Fibroblast of peridontal ligament (primary cell): ENCODE data around the gene PPOX.

Source experiments
- DNase-seq: peaks from one replicate; pipeline ENCODE4 v3.0.0-alpha.2; 2010; ENCODE audit errors: extremely low read depth

The PPOX gene

DNA sequence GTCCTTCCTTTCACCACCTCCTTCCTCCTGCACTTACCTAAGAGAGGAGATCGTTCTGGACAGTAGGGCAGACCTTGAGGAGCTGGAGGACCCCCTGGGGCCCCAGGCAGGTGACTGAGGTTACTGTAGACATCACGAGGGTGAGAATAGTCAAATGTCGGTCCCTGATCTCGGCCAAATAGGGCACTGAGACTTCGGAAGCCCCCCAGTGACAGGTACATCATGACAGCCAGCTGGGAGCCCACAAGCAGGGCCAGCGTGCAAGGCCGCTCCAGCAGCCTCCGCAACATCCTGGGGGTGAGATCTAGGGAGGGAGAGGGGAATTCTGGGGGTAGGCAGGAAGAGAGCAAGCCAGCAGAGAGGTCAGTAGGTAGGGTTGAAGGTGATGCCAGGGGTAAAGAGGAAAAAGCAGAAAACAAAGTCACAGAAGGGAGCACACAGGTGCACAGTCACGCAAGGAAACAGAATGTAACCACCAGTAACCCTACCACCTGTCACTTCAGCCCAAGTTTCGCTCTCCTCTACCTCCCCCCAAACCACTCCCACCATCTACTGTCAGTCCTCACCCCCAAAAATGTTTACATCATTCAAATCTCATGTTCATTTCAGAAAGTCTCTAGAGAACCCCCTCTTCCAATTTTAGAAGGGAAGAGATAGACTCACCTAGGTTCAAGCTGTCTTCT lies 9.7 kb downstream of the PPOX start:
- DNase-seq = no peak

DNA sequence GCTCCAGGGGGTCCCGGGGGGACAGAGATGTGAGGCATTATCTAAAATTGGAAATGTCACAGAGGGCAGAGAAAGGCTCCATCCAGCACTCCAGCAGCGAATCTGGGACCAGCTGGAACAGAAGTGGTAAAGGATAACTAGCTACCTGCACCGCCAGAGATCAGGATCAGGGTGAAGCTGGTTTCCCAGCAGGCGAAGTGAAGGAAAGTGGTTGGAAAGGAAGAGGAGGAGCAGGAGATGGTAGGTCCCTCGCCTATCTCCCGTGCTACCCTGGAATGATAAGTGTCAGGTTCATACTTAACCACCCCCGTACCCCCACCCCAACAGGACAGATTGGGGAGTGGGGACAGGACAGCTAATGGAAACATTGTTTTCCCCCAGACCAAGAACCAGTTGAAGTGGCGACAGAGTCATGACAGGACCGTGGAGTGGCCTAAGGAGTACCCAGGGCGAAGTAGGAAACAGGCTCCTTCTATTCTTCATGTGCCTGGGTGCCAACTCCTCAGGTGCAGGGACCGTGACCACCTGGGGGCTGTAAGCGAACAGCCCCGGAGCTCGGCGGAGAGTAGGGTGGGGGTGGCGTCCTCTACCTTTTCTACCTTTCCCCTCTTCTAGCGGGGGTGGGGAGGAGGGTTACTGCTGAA lies 10.4 kb downstream of the PPOX start:
- DNase-seq = no peak

DNA sequence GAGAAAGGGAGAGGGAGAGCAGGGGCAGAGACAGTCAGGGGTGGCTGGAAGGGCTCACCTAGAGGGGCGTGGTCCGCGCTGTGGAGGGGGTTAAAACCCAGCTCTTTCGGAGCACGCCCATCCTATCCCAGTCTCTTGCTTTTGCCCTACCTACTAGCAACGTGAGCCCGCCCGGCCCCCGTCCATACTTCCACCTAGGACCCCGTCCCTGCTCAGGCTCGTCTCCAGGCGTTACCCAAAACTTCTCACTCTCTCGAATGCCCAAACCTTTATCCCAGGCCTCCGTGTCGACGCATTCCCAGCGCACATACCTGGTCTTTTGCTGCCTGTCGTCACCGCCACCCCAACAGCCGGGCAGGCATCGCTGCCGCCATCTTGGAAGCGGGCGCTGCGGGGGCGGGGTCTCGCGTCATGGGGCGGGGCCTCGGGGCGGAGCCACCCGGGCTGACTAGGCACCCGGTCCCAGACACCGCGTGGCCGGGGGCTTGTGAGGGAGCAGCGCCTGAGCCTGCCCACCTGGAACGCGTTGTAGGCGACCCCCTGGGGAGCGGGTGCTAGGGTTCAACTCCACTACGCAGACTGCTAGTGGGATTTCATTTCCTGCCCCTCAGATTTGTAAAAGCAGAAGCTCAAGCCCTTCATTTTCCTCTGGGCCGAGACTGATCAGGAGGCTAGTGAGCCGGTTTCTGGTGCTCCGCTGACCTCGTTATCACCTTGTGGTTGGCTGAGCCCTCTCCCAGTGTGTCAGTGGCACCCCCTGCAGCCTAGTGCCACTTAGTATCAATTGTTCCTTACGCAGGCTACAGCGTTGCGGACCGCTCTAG lies 11.1 kb downstream of the PPOX start, which contains the start of gene B4GALT3:
TSS of gene B4GALT3 (minus strand) at position 396 of the 824 bp plus-strand sequence. CDS start 1,447 bp downstream, outside the sequence.
- peak; percentile 68 for DNase-seq

DNA sequence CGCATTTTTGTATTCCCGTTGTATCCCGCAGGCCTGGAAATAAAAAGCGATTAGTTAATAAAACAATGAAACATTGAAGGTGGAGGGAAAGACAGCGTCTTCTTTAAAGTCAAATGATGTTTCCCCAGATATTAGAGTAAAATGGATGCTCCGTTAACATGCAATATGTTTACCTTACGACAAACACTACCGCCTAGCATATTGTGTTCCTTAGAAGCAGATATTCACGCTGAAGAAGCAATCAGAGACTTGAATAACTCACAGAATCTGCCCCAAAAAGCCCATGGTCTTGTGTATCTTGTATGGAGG lies 11.7 kb downstream of the PPOX start:
- DNase-seq = no peak

DNA sequence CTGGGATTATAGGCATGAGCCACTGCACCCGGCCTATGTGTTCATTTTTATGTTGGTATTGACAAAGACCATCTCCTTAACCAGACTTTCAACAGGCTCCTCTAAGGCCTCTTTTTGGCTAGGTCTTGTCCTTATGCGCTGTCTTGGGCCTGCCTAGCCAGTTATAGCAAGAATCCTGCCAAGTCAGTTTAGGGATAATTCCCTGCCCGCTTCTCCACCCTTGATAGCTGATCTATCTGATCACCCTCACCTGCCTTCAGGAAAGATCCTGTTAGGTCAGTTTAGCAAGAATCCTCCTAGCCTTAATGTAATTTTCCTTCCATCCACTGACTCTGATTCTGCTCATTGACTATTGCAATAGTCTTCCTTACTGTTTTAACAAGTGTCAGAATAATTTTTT lies 13.5 kb downstream of the PPOX start:
- DNase-seq = no peak

DNA sequence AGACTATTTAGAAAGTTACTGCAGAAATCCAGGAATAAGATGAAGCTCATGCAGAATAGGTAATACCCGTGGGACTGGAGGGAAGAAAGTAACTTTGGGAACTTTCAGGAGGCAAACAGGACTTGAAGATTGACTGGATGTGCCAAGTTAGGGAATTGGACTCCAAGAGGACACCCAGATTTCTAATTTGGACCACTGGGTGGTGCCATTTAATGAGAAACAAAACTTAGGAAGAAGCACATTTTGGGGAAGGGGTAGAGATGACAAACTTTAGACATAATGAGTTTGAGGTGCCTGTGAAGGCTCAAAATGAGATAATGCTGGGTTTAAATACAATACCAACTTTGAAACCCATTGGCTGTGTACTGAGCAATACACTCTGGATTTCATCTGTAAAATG lies 14.4 kb downstream of the PPOX start:
- no peak for DNase-seq

DNA sequence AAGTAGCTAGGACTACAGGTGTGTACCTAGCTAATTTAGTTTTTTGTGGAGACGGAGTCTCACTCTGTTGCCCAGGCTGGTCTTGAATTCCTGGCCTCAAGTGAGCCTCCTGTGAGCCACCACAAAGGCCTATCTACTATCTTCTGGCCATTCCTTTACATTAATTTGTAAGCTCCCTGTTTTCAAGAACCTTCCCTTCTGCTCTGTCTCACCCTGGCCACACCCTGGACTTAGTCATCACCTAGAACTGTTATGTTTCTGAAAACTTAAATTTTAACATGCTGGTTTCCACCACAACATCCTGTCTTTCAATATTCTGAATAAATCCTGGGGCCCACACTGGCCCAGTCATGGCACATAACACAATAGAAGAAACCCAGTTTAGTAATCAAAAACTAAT lies 16.0 kb downstream of the PPOX start:
- peak; percentile 49 for DNase-seq

DNA sequence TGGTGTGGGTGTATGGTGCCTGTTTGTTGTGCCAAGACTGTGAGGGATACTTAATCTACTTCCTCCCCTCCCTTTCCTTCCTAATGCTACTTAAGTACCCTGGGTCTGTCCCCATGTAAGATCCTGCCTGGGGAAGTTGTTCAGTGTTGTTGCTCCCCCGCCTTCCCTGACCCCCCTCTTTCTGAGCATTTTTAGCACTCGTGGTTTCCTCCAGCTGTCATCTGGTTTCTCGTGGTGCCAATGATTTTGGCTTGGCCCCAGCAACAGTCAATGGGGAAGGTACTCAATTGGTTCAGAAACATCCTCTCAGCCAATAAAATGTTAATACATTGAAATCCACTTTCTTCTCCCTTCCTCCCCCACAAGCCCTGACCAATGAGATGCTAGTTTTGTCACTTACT lies 19.1 kb downstream of the PPOX start:
- peak; percentile 84 for DNase-seq

DNA sequence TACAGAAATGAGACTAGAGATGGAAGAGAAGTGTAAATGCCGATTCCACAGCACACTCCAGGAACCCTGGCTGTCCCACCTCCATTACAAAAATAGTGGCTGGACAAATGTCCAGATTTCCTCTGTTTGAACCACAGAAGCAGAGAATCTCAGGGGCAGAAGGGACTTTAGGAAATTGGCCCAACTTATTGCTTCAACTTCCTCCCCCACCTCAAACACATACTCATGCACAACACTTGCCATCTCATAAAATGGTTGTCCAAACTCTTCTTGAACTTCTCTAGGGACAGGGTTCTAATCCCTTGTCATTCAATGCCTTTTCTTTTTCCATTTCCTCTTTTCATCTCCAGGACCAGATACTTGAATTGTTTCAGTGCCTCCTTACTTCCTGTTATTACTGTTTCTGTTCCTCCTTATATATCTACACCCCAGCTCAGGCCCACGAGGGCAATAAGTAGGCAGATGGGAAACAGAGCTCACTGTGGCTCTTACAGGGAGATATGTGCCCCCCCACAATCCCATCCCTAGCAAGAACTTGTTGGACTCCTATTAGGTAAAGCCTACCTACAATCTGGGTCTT lies 19.6 kb downstream of the PPOX start:
- no peak for DNase-seq

DNA sequence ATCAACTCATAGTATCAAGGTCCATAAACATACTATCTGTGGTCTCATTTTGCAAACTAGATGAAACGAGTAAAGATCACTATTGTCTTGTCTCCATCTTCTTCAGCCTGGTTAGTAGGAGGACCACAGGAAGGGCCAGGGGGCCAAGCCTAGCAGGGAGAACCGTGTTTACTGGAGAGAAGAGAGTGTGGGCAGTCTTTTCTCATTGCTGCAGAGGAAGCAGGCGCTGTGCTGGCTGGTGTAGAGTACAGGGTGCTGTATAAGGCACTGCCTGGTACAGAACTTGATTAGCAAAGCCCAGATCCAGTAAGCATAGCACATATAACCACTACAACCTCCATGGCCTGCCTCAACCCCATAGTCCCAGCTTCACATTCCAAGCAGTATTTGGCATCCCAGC lies 21.1 kb downstream of the PPOX start:
- DNase-seq = no peak

DNA sequence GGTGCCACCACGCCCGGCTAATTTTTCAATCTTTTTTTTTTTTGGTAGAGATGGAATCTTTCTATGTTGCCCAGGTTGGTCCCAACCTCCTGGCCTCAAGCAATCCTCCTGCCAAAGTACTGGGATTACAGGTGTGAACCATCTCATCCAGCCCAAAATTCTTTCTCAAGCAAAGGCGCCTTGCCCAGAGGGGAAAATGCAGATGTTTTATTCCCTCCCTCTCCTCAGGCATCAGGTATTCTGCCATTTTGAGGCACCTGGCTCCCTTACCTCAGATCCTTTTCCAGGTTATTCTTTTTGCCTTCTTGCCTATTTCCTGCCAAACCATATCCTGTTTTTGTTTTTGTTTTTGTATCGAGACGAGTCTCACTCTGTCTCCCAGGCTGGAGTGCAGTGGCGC lies 22.2 kb downstream of the PPOX start:
- DNase-seq = no peak

DNA sequence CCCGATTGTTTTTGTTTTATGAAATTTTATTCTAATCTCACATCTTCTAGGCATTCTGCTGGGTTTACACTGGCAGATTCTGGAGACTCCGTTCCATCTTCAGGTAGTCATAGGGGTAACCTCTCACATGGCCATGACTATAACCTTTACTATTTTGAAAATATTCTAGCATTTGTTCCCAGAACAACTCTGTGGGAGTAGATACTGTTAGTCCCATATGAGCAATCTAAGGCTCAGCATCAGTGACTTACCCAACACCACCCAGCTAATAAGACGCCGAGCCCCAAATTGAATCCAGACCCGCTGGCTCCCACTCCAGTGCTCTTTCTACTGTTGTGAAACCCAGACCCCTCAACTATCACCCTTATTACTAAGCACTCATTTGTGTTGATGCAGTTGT lies 22.8 kb downstream of the PPOX start:
- no peak for DNase-seq

DNA sequence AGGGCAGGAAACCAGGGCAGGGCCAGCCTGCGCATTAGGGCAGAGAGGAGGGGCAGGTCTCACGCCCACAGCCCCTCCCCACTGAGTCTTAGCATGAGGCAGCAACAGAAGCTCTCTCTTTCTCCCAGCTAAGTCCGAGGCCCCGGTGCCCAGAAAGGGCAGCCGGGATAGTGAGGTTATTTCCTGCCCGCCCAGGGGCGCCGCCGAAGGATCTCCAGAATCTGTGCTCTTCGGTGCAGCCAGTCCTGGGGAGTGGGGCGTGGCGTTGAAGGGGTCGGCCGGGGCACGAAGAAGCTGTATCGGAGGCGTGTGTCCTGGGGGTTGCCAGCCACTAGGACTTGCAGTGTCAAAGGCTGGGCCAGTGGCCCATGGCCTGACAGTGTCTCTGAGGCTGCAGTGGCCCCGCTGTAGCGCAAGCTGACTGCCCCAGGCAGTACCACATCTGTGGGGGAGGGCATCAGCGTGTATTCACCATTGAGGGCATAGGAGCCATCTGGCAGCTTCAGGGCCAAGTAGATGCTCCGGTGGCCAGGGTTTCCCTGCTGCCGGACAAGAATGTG lies 24.8 kb downstream of the PPOX start:
- DNase-seq = no peak

DNA sequence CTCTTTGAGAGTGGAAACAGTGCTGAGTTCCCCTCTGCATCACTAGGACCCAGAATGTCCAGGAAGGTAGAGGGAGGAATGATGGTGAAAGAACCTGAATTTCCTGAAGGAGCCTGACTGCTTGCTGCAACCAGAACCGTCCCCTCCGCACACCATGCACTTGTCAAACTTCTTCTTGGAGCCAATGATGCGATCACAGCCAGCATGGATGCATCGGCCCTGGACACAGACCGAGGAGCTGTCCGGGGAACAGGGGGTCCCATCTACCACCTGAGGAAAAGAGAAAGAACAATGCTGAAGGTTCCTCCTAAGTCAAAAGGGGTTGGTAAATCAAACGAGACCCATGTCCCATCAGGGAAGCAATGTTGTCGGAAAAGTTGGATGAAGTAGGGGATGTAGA lies 25.7 kb downstream of the PPOX start:
- no peak for DNase-seq

DNA sequence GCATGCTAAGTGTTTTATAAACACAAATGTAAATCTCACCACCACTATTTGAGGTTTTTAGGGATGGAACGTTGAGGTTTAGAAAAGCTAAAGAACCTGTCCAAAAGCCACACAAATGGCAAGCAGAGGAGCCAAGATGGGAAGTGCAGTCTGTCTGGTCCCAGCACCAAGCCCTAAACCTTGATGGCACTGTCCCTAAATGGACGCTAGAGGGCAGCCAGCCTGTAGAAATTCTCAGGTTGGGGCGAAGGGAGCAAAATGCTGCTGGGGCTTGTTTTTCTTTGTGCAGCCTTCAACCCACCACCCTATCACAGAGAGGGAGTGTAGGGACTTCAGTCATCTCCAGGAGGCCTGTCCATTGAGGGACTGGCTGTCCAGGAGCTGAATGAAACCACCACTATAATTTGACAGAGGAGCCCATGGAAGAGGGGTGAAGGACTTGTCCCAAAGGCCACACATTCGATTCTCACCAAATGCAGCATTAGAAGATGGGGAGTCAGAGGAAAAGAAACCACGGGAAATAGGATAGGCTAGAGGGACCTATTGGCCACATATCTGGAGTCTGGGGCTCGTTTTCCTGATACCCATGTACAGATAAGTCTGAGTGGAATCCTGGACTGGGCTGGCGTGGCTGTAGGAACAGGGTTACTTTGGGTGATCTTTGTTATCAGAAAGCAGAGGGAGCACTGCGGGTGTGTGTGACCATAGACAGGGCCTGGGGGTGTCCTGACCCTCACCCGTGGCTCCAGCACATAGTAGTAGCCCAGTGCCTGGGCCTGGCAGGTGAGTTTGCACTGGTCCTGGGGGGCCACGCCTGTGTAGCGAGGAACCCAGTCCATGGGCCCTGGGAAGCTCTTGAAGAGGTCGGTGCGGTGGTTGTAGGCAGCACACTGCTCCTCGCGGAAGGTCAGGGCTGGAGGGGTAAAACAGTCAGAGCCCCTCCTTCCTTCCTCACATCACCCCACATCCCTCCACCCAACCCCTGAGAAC lies 26.5 kb downstream of the PPOX start:
- peak; percentile 78 for DNase-seq

DNA sequence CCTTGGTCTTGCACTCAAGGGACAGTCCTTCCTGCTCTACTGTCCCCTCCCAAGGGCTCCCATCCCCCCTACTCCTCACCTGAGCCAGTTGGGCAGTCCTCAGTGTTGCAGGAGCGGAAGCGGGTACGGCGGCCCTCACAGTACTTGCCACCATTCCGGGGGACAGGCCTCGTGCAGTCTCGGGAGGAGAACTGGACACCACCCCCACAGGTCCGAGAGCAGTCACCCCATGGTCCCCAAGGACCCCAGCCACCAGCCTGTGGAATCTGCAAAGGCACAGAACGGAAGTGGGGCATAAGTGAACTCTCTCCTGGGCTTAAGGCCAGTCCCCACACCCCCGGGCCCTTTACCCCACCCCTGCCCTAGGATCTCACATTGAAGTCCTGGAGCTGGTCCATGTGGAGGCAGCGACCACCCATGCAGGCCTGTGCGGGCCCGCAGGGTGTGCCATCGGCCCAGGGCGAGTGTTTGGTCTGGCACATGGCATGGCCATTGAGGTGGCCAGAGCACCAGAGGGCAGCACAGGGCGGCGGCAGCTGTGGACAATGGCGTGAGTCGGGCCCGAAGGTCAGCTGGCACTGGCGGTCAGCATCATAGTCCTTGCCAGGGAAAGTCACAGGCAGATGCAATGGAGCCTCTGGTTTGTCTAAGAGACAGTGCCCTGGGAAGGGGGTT lies 27.5 kb downstream of the PPOX start:
- no peak for DNase-seq

DNA sequence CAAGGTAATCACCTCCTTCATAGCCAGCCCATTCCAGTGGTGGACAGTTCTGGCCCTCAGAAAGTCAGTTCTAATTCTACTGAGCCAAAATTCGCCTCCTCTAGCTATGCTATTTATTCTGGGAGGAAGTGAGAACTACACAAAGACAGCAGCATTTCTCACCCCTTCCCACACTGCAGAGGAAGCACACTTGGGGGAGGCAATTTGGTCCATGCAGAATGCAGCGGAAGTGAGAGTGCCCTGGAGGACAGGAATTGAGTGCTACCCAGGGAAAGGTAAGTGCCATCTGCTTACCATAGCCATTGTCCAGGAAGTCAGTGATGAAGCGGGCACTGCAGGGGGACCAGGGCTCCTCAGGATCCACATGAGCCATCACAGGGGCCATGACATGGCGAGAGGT lies 28.9 kb downstream of the PPOX start:
- no peak for DNase-seq

DNA sequence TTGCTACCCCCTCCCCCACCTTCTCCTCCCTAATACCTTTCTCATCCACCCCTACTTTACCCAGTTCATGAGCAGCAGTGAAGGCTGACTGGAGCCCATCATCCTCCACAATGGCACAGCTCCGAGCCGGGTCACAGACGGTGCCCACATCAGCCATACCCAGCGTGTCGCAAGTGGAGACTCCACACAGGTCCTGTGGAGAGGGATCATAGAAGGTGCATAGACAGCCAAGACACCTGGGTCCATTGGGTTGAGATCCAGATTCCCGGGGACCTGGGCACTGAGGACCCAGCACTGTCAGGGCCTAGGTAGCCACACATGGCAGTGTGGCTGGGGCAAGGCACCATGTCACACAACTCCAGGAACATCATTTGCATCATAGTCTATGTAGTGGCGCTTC lies 29.9 kb downstream of the PPOX start:
- no peak for DNase-seq

DNA sequence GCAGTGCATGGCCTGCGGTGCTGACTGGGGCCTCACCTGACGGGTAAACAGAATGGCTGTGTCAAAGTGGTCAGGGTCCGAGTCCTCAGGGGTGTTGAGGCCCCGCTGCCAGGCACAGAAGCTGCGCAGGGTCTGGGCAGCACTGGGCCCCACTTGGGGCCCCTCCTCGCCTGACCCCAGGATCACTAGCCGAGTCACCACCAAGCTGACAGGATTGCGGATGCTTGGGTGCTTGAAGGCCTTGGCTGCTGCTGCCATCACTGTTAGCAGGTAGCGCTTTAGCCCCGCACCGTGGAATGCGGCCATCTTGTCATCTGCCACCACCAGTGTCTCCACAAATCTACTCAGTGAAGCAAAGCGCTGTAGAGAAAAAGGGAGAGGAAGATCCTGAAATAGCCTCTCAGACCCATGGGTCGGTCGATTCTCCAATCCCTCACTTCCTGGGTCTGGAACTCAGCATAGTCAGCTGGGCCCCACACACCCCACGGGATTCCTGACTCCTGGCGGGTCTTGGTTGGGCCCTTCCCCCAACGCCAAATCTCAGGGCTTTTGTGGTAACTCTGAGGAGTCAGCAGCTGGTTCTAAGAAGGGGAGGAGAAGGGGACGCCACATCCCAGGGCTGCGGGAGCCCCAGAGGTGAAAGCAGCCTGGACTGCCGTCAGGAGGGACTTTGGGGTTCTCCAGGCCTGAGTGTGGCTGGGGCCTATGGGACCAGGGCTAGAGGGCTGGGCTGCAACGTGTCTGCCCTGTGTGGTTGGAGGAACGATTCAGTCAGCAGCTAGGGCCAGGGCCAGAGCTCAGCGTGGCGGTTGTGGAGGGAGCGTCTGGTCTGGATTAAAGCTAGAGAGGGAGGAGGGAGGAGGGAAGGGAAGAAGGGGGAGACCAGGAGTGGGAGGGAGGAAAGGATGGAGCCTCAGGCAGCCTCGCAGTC lies 30.6 kb downstream of the PPOX start:
- peak; percentile 95 for DNase-seq
